SK-N-MC (cell line): ENCODE data around the gene RIMS3.

ENCODE experiments used
- EZH2 ChIP-seq: fragments of 200-600 bp; sonication (generic); IDR thresholded peaks from one replicate; pipeline ENCODE4 v1.6.1; 2017; ENCODE audit warnings: antibody characterized with exemption
- FOXP2 ChIP-seq: optimal IDR thresholded peaks from 2 replicates; pipeline ENCODE3; 2011; ENCODE audit warnings: mild to moderate bottlenecking, moderate library complexity; ENCODE audit not compliant: insufficient read depth; ENCODE audit errors: extremely low read length, control extremely low read depth
- POLR2AphosphoS5 ChIP-seq: IDR thresholded peaks from 2 replicates; pipeline ENCODE4 v1.6.1; 2012; ENCODE audit warnings: mild to moderate bottlenecking, low read depth, low read length, borderline replicate concordance

DNA sequence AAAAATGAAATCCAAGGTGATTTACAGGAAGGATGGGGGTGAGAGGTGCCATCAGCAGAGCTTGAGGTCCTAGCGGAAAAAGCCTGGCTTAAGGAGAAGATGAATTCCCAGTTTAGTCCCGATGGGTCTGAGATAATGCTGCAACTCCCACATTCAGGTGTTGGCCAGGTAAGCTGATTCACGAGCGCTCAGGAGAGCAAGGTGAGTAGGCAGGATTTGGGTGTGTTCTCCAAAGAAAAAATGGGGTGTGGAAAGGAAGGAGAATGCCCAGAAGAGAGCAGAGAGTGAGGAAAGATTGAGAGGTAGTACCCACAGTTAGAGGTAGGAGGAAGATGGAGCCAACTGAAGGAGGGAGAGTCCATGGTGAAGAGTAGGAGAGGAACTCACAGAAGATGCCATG is 12.5 kb downstream of the RIMS3 start:
- TF ChIP-seq POLR2AphosphoS5 (no peak), EZH2 (no peak), FOXP2 (no peak)
